Fibroblast of skin of abdomen (primary cell): ENCODE data around the gene TRAPPC10.
"Not testable (repeated sequence)": the region's sequence is repeated elsewhere in the genome, so short reads cannot be mapped to it uniquely, and the experiment has no call there.

Experiments used
- DNase-seq: peaks from one replicate; pipeline ENCODE4 v3.0.0-alpha.2; 2013

TRAPPC10 gene

DNA sequence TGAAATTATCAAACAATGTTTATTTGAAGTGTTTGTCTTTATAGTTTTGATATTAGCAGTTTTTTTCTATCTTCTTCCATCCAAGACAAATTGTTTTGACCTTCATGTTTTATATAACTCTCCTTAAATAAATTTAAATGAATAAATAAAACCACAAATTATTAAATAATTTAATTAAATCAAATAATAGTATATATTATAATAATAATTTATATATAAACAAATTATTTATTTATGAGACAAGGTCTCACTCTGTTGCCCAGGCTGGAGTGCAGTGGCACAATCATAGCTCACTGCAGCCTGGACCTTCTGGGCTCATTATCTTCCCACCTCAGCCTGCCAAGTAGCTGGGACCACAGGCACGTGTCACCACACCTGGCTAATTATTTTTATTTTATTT is 82.7 kb downstream of the TRAPPC10 start:
- no peak for DNase-seq

DNA sequence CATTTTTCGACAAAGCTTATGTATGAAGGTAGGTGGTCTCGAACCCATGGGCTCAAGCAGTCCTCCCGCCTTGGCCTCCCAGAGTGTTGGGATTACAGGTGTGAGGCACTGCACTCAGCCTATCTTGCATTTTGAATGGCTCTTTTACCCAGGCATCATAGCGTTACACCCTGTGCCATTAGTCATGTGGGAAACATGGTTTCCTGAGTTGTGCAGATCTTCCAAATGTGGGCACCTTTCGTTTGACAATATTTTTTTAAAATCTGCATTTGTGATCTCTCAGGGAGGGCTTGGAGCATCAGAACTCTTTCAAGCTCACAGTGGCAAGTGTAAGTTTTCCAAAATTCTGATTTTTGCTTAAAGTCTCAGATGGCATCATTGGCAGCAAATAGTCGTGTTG is 86.4 kb downstream of the TRAPPC10 start:
- not testable (repeated sequence) for DNase-seq

DNA sequence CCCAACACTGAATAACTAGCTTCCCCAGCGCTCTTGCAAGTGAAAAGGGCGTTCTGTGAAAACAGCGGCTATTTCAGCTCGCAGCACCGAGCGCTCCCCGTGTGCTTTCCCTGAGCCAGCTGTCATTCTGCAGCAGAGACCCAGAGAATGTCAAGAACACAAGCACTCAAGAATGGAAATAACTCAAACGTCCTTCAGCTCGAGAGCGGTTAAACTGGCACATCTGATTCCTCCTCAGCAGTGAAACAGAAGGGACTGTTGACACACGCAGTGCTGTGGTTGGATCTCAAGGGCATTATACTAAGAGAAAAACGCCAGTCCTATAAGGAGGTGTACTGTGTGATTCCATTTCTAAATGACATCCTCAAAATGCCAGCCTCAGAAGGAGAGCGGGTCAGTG is 86.9 kb downstream of the TRAPPC10 start:
- not testable (repeated sequence) for DNase-seq

DNA sequence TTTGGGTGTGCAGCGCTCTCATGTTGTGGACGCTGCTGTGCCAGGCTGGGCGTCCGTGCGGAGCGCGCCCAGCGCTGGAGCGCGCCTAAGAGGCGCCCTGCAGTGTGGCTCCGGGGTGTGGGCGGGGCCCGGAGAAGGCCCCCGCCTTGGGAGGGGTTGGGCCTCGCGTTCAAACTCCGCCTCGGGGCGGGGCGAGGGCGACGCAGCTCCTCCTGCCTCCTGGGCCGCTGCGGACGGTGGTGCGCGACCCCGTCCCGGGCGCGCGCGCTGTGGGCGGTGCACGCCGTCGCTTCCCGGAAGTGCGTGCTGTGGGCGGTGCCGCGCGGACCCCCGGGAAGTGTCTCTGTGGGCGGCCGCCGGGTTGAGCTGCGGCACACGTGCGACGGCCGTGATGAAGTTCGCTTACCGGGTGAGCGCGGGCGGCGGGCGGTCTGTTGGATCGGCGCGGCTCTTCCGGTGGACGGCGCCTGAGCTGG is 95.0 kb downstream of the TRAPPC10 start, which contains the start of gene PWP2:
Gene PWP2 (plus strand): TSS at position 374 of the 476 bp plus-strand sequence. CDS start 18 bp downstream, at position 392.
- DNase-seq: not testable (repeated sequence)

GRCh38 chr21:44107589-44107988 is 95.5 kb downstream of the TRAPPC10 start:
- DNase-seq: not testable (repeated sequence)

- DNase-seq: not testable (repeated sequence)
Observed at GRCh38 chr21:44113702-44114371, 101.7 kb downstream of the TRAPPC10 start.

DNA sequence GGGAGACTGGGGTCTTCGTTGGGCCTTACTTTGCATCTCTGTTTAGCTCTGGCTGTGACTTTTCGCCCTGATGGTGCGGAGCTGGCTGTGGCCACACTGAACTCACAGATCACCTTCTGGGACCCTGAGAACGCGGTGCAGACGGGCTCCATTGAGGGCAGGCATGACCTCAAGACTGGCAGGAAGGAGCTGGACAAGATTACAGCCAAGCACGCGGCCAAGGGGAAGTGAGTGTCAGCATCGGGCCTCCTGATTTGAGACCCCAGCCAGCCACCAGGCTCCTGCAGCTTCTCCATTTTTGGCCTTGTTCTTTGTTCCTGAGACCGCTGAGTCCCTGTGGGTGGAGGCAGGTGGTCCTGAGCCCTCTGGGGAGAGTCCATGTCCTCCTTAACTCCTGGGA is 110.0 kb downstream of the TRAPPC10 start:
- not testable (repeated sequence) for DNase-seq

- DNase-seq: not testable (repeated sequence)
Observed at GRCh38 chr21:44127827-44128226, 115.7 kb downstream of the TRAPPC10 start.

- not testable (repeated sequence) for DNase-seq
Observed at GRCh38 chr21:44133715-44134057, 121.6 kb downstream of the TRAPPC10 start.

DNA sequence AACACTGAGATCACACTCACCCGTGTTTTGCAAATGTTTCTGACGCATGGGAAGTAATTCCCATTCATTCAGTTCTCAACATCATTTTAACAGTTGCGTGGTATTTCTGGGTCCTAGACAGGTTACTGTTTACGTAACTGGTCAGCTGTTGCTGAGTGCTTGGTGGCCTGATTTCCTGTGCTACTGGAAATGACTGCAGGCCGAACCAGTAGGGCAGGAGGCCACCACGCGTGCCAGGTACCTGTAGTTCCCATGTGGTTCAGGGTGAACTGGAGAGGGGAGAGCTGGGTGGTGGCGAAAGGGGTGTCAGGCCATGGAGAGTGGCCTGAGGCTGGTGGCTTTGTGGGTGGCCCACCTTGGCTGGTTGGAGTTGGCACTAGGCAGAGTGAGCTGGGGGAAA is 122.6 kb downstream of the TRAPPC10 start:
- not testable (repeated sequence) for DNase-seq

- not testable (repeated sequence) for DNase-seq
Observed at GRCh38 chr21:44138039-44138438, 125.9 kb downstream of the TRAPPC10 start.

DNA sequence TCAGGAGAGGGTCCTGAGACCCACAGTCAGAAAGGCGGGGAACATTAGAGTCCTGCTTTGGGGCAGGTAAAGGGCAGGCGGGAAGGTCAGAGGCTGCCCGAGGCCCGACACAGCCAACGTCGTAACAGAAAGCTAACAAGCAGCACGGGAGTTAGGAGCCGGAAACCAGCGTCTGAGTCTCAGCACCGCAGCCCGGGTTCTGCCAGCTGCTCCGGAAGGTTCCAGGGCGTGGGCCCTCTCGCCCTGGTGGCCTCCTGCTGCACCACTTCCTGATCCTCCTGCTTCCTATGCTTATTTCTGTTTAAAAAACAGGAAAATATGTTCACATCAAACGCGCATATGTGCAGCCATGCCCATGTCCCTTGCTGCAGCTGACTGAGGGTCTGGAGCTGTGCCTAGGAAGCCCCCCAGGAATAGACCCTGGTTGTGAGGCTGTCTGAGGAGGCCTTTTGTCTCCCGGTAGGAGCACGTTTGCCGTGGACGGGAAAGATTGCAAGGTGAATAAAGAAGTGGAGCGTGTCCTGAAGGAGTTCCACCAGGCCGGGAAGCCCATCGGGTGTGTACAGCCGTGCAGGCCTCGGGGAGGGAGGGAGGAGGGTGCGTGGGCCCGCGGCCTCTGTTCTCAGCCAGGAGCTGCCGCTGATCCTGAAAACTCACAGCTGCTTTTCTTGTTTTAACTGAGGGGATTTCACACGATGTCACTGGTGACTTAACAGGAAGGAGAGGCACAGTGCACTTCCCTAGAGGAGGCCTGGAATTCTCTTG is 127.9 kb downstream of the TRAPPC10 start:
- not testable (repeated sequence) for DNase-seq

DNA sequence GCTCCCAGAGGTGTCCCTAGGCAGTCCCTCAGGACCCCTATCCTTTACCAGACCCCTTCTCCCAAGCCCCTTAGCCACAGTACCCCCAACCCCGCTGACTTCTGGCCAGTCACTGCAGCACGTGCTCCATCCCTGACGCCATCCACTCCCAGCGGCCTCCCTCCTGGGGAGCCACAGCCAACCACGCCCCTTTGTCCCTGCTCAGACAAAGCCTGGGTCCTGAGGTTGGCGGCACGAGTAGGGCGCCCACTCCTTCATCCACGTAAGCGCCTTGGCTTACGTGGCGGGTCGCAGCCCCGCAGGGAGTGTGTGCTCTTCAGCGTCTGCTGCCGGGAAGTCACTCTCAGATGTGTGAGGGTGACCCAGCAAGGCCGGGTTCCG is 128.4 kb downstream of the TRAPPC10 start:
- not testable (repeated sequence) for DNase-seq

DNA sequence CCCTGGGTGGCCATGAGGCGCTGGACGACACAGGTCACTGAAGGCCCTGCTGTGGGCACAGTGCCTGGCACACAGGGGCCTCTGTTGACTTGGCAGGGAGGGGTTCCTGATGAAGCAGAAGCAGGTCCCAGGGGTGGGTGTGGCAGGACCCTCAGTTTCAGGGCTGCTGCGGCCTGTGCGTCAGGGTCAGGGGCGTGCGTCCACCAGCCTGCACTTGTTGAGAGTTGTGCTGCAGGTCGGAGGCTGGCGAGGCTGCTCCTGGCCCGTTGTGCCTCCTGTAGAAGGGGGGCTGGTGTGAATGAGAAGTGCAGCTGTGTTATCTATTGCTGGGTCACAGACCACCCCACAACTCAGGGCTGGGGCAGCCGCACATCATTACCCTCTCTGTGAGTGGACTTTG is 130.4 kb downstream of the TRAPPC10 start:
- DNase-seq: not testable (repeated sequence)

DNA sequence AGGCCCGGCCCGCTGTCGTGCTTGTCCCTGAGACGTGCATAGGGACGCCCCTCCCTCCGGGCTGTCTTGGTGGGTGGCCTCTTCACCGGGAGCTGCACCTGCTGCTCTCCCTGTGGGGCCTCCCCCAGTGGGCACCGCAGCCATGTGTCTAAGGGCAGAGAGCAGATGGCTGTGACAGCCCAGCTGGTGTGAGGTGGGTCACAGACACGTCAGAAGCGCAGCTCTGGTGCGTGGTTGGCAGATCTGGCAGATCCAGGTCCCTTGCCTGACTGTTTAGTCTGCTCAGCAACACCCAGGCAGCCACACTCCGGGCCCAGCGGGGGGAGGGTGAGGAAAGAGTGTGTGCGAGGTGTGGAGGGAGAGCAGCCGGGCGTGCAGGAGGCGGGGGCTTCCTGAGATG is 131.3 kb downstream of the TRAPPC10 start:
- not testable (repeated sequence) for DNase-seq

GRCh38 chr21:44143996-44144395 is 131.9 kb downstream of the TRAPPC10 start:
- DNase-seq: not testable (repeated sequence)

- not testable (repeated sequence) for DNase-seq
Observed at GRCh38 chr21:44144784-44145602, 132.9 kb downstream of the TRAPPC10 start.

DNA sequence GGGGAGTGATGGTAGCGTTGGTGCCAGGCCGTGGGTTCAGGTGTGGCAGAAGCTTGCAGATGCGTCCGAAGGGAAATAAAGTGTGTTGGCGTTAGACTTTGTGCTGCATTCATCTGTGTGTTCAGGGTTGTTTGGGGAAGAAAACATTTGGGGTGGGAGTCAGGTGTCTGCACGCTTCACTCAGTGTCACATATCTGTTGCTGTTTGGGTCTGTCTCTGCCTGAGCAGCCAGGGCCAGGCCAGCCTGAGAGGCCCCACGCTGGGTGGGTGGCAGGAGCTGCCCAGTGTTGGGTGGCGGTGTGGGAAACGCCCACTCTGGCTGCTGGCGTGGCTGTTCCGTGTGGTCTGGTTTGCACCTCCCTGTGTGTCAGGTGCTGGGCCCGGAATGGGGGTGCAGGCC is 133.5 kb downstream of the TRAPPC10 start:
- not testable (repeated sequence) for DNase-seq

DNA sequence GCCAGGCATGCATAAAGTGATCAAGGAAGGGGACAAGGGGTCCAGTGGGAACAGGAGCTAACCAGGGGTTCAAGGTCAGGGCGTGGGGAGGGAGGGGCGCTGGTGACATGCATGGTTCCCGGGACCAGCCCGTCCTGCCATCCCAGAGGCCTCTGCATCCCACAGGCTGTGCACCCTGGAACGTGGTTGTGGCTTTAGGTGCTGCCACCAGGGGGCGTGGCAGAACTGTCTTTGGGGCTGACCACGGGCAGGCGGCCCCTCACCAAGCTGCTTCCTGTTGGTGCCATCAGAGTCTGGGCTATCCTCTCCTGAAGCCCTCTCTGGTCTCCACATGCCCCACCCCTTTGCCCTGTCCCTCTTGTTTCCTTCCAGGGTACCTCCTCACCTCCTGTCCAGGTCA is 135.0 kb downstream of the TRAPPC10 start:
- DNase-seq: not testable (repeated sequence)

- not testable (repeated sequence) for DNase-seq
Observed at GRCh38 chr21:44150255-44150654, 138.1 kb downstream of the TRAPPC10 start.

DNA sequence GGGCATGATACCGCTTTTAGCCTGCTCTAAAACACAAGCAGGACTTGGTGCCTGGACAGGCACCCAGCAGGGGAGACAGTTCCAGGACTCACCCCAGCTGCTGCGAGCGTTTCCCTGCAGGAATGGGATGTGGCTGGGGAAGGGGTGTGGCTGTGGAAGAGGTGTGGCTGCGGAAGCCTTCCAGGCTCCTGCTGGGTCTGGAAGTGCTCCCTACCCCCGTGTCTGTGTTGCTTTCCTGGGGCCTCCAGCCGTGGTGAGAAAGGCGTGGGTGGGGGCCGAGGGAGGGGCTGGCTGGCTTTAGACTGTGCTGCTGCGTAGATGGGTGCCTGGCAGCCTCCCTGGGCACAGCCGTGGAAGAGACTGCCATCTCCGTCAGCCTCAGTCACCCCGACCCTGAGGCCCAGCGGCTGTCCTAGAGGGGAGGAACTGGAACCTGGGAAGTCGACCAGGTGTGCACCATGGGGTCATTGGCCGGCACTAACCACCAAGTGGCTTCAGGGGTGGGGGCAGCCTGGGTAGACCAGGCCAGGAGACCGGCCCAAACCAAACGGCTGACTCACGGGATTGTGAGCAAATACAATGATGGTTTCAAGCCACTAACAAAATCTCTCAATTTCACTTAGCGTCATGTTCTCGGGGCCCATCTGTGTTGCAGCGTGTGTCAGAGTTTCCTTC is 141.2 kb downstream of the TRAPPC10 start:
- not testable (repeated sequence) for DNase-seq

- DNase-seq: not testable (repeated sequence)
Observed at GRCh38 chr21:44153889-44154228, 141.8 kb downstream of the TRAPPC10 start.
